Measurements from ENCODE around the gene CAMTA1. TPM values are rescaled to one million over a fixed set of nuclear protein-coding genes. Genes with fewer than 3 reads are reported as not detected.

CAMTA1 gene
- total RNA-seq, 1 donor from 2014 or later, result 51.8 TPM

- DNase-seq (ENCODE audit: low spot score), result no peak
These were observed 482.2 kb downstream of the CAMTA1 start for GRCh38 chr1:7267493-7267892.

- DNase-seq (ENCODE audit: low spot score), result no peak
These were observed 483.7 kb downstream of the CAMTA1 start for GRCh38 chr1:7268983-7269382.

- DNase-seq (ENCODE audit: low spot score), result no peak
These were observed 484.3 kb downstream of the CAMTA1 start for GRCh38 chr1:7269525-7269924.

GRCh38 chr1:7274256-7274655, 489.0 kb downstream of the CAMTA1 start:
- DNase-seq (ENCODE audit: low spot score), result no peak

- no peak for DNase-seq (ENCODE audit: low spot score)
These were observed 492.8 kb downstream of the CAMTA1 start for GRCh38 chr1:7278045-7278444.

- no peak for DNase-seq (ENCODE audit: low spot score)
These were observed 493.8 kb downstream of the CAMTA1 start for GRCh38 chr1:7278827-7279765.

- no peak for DNase-seq (ENCODE audit: low spot score)
These were observed 494.5 kb downstream of the CAMTA1 start for GRCh38 chr1:7279769-7280168.

- no peak for DNase-seq (ENCODE audit: low spot score)
These were observed 495.2 kb downstream of the CAMTA1 start for GRCh38 chr1:7280347-7280960.

- DNase-seq (ENCODE audit: low spot score), result no peak
These were observed 496.6 kb downstream of the CAMTA1 start for GRCh38 chr1:7281821-7282220.

- DNase-seq (ENCODE audit: low spot score), result no peak
These were observed 499.7 kb downstream of the CAMTA1 start for GRCh38 chr1:7284839-7285435.

- no peak for DNase-seq (ENCODE audit: low spot score)
These were observed 500.7 kb downstream of the CAMTA1 start for GRCh38 chr1:7285856-7286454.

GRCh38 chr1:7287013-7287412, 501.8 kb downstream of the CAMTA1 start:
- DNase-seq (ENCODE audit: low spot score), result no peak

GRCh38 chr1:7288992-7289391, 503.7 kb downstream of the CAMTA1 start:
- no peak for DNase-seq (ENCODE audit: low spot score)

- peak; percentile 8 for DNase-seq (ENCODE audit: low spot score)
These were observed 504.4 kb downstream of the CAMTA1 start for GRCh38 chr1:7289694-7290093.

GRCh38 chr1:7290971-7291970, 506.0 kb downstream of the CAMTA1 start:
- no peak for DNase-seq (ENCODE audit: low spot score)

GRCh38 chr1:7292036-7292681, 506.9 kb downstream of the CAMTA1 start:
- DNase-seq (ENCODE audit: low spot score), result no peak

- DNase-seq (ENCODE audit: low spot score), result no peak
These were observed 507.6 kb downstream of the CAMTA1 start for GRCh38 chr1:7292714-7293419.

- no peak for DNase-seq (ENCODE audit: low spot score)
These were observed 508.7 kb downstream of the CAMTA1 start for GRCh38 chr1:7293702-7294629.

All from mesenteric fat pad (tissue), 1 donor.